Measurements from ENCODE around the gene PDE4A. TPM values are rescaled to one million over a fixed set of nuclear protein-coding genes. Genes with fewer than 3 reads are reported as not detected.

The PDE4A gene
- total and polyA plus RNA-seq, 2 of the 13 experiments (the other 11 are each of a cell fraction or from before 2014, with no cell fraction given) = 1.1 to 4.1 TPM

GRCh38 chr19:10501971-10502523 is 81.7 kb downstream of the PDE4A start (continued):
- TF ChIP-seq ZBTB4 (CRISPR knock-in tag; IDR thresholded peaks at IDR 0.05; ENCODE audit: borderline replicate concordance) = no peak
- TF ChIP-seq ZNF644 (CRISPR knock-in tag; IDR thresholded peaks at IDR 0.05; ENCODE audit: low read depth) = no peak
- TF ChIP-seq KMT2B (CRISPR knock-in tag; IDR thresholded peaks at IDR 0.05) = no peak; the same call in 1 of the 2 replicates
- TF ChIP-seq PCBP1 (IDR thresholded peaks at IDR 0.05; ENCODE audit: borderline replicate concordance, low read depth, low read length) = no peak
- no peak for TF ChIP-seq ZFP36 (IDR thresholded peaks at IDR 0.05; ENCODE audit: borderline replicate concordance, low read depth, low read length, partially characterized antibody)
- no peak for TF ChIP-seq ZFAT (CRISPR knock-in tag; conservative IDR thresholded peaks at IDR 0.05)
- peak; percentile 41 for TF ChIP-seq ZNF883 (CRISPR knock-in tag; IDR thresholded peaks at IDR 0.05; ENCODE audit: not compliant biosample characterization)
- TF ChIP-seq KDM2A (CRISPR knock-in tag; IDR thresholded peaks at IDR 0.05; ENCODE audit: borderline replicate concordance, low read depth) = no peak; the same call in 1 of the 2 replicates
- no peak for TF ChIP-seq DBP (CRISPR knock-in tag; IDR thresholded peaks at IDR 0.05; ENCODE audit: not compliant biosample characterization)
- no peak for TF ChIP-seq TOPORS (CRISPR knock-in tag; IDR thresholded peaks at IDR 0.05)
- no peak for TF ChIP-seq RFX5 (IDR thresholded peaks at IDR 0.05; ENCODE audit: low read depth, low read length)
- TF ChIP-seq ZC3H4 (CRISPR knock-in tag; IDR thresholded peaks at IDR 0.05; ENCODE audit: borderline replicate concordance) = no peak
- TF ChIP-seq ZNF879 (CRISPR knock-in tag; IDR thresholded peaks at IDR 0.05) = no peak
- no peak for TF ChIP-seq ATF1 (CRISPR knock-in tag; IDR thresholded peaks at IDR 0.05)
- no peak for TF ChIP-seq NBN (conservative IDR thresholded peaks at IDR 0.05)
- no peak for TF ChIP-seq ARNT (IDR thresholded peaks at IDR 0.05)
- TF ChIP-seq NFKB2 (CRISPR knock-in tag; IDR thresholded peaks at IDR 0.05; ENCODE audit: borderline replicate concordance) = no peak
- no peak for TF ChIP-seq ZNF639 (CRISPR knock-in tag; conservative IDR thresholded peaks at IDR 0.05)
- TF ChIP-seq NKX3-1 (CRISPR knock-in tag; IDR thresholded peaks at IDR 0.05) = no peak
- TF ChIP-seq ZNF709 (CRISPR knock-in tag; IDR thresholded peaks at IDR 0.05) = no peak
- no peak for TF ChIP-seq THAP8 (CRISPR knock-in tag; IDR thresholded peaks at IDR 0.05; ENCODE audit: borderline replicate concordance)
- TF ChIP-seq HOXA7 (CRISPR knock-in tag; IDR thresholded peaks at IDR 0.05) = no peak
- TF ChIP-seq ZNF225 (CRISPR knock-in tag; IDR thresholded peaks at IDR 0.05) = peak; percentile 12; the same call in 1 of the 2 replicates
- TF ChIP-seq BATF2 (CRISPR knock-in tag; IDR thresholded peaks at IDR 0.05) = no peak
- no peak for TF ChIP-seq HNRNPH1 (optimal IDR thresholded peaks at IDR 0.05; ENCODE audit: low read depth, low read length)
- TF ChIP-seq GATAD2A (CRISPR knock-in tag; IDR thresholded peaks at IDR 0.05) = peak; percentile 38; the same call in 1 of the 2 replicates
